ENCODE data around the gene ATP5ME.
"Not testable (repeated sequence)": the region's sequence is repeated elsewhere in the genome, so short reads cannot be mapped to it uniquely, and the experiment has no call there.

The ATP5ME gene

DNA sequence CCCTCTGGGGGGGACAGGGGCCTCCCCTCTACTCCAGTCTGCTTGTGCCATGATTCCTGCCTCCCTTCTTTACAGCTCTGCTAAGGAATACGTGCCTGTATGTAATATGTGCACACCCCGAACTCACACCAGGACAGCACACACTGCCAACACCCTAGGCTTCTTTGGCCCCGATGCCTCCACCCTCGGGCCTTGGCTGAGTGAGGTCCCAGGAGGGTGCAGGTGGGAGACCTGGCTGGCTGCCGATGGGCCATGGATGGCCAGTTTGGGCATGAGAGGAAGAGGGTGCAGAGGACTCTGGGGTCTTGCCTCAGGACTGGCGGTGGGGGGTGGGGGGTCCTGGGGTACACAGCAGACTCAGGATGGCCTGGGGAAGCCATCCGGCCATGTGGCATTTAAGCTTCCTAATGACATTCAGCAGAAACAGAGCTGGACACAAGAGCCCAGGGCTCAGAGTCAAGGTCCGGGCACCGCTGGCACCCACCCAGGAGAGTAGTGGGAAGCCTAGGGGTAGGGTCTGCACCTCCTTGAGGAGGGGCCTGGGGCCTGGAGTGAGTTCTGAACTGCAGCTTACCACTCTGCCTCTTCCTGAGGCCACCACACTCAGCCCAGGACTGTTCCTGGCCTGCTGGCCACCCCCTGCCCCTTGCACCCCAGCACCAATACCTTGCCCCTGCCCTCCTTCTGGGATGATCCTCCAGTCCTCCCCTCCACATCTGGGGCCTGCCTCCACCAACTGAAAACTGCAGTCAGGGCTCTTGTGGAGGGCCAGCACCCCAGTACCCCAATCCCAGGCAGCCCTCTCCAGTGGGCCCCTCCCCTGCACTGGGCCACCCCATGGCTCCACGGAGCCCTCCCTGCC is 29.5 kb upstream of the ATP5ME start:
- Histone ChIP-seq H3K27ac (no peak overlapping the region), H3K4me3 (no peak overlapping the region)
- no peak for DNase-seq (ENCODE audit: low spot score)
- no peak for TF ChIP-seq CTCF (IDR thresholded peaks at IDR 0.05)

GRCh38 chr4:702618-703048 is 28.6 kb upstream of the ATP5ME start:
- Histone ChIP-seq H3K4me3 (no peak overlapping the region), H3K27ac (no peak overlapping the region)
- no peak for TF ChIP-seq CTCF (IDR thresholded peaks at IDR 0.05)
- DNase-seq (ENCODE audit: low spot score), result no peak

GRCh38 chr4:700587-701264 is 26.6 kb upstream of the ATP5ME start:
- Histone ChIP-seq H3K4me3 (no peak overlapping the region), H3K27ac (no peak overlapping the region)
- no peak for TF ChIP-seq CTCF (IDR thresholded peaks at IDR 0.05)
- DNase-seq (ENCODE audit: low spot score), result no peak

GRCh38 chr4:699816-700580 is 25.9 kb upstream of the ATP5ME start:
- H3K4me3 ChIP-seq, result no peak overlapping the region
- peak overlapping the region in 1 of 2 donors; percentile 22 for H3K27ac ChIP-seq
- TF ChIP-seq CTCF (IDR thresholded peaks at IDR 0.05), result no peak
- DNase-seq (ENCODE audit: low spot score), result no peak

GRCh38 chr4:694341-694940 is 20.4 kb upstream of the ATP5ME start:
- H3K27ac ChIP-seq; H3K4me3 ChIP-seq; DNase-seq (ENCODE audit: low spot score): not testable (repeated sequence)

DNA sequence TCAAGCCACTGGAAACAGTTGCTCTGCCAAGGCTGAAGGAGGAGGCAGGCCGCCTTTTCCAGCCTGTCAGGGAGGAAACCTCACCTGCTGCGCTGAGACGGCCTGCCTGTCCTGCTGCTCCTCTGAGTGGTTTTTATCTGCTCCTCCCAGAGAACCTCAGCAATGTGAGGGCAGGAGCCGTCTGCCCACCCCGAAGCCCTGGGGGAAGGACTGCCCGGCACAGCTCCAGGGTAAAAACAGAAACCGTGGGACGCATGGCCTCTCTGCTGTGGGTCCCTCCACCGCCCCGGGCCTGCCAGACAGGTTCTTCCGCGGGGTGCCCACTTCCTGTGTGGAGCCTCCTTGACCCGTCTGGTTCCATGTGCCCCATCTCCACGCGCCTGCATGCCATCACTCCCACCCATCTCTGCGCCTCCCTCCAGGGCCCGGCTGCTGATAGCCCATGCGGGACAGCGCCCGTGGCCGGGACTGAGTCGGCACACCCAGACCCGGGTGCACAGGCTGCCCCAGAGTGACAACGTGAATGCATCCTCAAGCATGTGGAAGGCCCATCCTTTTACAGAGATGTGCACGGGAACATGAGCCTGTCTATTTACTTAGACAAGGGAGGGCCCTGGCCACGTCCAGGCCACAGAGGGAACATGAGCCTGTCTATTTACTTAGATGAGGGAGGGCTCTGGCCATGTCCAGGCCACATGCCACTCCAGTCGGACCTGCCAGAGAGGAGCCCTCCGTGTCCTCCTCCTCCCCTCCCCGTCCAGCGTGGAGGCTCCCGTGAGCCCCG is 18.9 kb upstream of the ATP5ME start:
- no peak for TF ChIP-seq CTCF (IDR thresholded peaks at IDR 0.05)
- no peak overlapping the region for H3K27ac ChIP-seq
- H3K4me3 ChIP-seq, result no peak overlapping the region
- no peak for DNase-seq (ENCODE audit: low spot score)

Measured in coronary artery (tissue), 2 donors.